GM19463 (cell line): ENCODE measurements around the gene SLC22A4.

Experiments
- ATAC-seq: cut with Tn5 transposase; IDR thresholded peaks from one replicate; pipeline ENCODE4 v1.9.1; 2021; ENCODE audit warnings: mild to moderate bottlenecking, moderate library complexity; ENCODE audit not compliant: unreplicated experiment

Gene SLC22A4

GRCh38 chr5:132327252-132327955 is 33.2 kb downstream of the SLC22A4 start:
- no peak for ATAC-seq

GRCh38 chr5:132334812-132335211 is 40.6 kb downstream of the SLC22A4 start:
- ATAC-seq = peak; percentile 58

GRCh38 chr5:132335402-132335801 is 41.2 kb downstream of the SLC22A4 start:
- no peak for ATAC-seq

- no peak for ATAC-seq
Measured at GRCh38 chr5:132339502-132339901, 45.3 kb downstream of the SLC22A4 start.

- no peak for ATAC-seq
Measured at GRCh38 chr5:132342291-132343180, 48.3 kb downstream of the SLC22A4 start.

- ATAC-seq = no peak
Measured at GRCh38 chr5:132344775-132345514, 50.8 kb downstream of the SLC22A4 start.

- no peak for ATAC-seq
Measured at GRCh38 chr5:132353486-132353995, 59.3 kb downstream of the SLC22A4 start.

GRCh38 chr5:132354381-132355139 is 60.4 kb downstream of the SLC22A4 start:
- no peak for ATAC-seq

- no peak for ATAC-seq
Measured at GRCh38 chr5:132355140-132355765, 61.1 kb downstream of the SLC22A4 start.

- ATAC-seq = no peak
Measured at GRCh38 chr5:132358775-132359174, 64.6 kb downstream of the SLC22A4 start.

- no peak for ATAC-seq
Measured at GRCh38 chr5:132362086-132362485, 67.9 kb downstream of the SLC22A4 start.

- ATAC-seq = no peak
Measured at GRCh38 chr5:132363431-132364112, 69.4 kb downstream of the SLC22A4 start.

GRCh38 chr5:132364319-132364718 is 70.1 kb downstream of the SLC22A4 start:
- no peak for ATAC-seq

GRCh38 chr5:132365213-132365612 is 71.0 kb downstream of the SLC22A4 start:
- no peak for ATAC-seq

- no peak for ATAC-seq
Measured at GRCh38 chr5:132368186-132368585, 74.0 kb downstream of the SLC22A4 start.

- ATAC-seq = no peak
Measured at GRCh38 chr5:132369007-132369473, 74.8 kb downstream of the SLC22A4 start.

GRCh38 chr5:132369474-132370180 is 75.4 kb downstream of the SLC22A4 start, which contains the start of gene SLC22A5:
TSS of gene SLC22A5 (plus strand) at chr5:132369710. CDS start at chr5:132369973, 263 bp downstream.
- ATAC-seq = peak; percentile 94

GRCh38 chr5:132370181-132370970 is 76.2 kb downstream of the SLC22A4 start:
- no peak for ATAC-seq
